ENCODE data around the gene NBEA.

- no peak for TF ChIP-seq EZH2 (IDR thresholded peaks at IDR 0.05; ENCODE audit: low read length, unreplicated experiment)
- no peak for TF ChIP-seq CTCF (conservative IDR thresholded peaks at IDR 0.05; ENCODE audit: low read depth, low read length)
- no peak for TF ChIP-seq EZH2phosphoT487 (IDR thresholded peaks at IDR 0.05; ENCODE audit: borderline replicate concordance, low read length)
These were observed 679.9 kb downstream of the NBEA start for GRCh38 chr13:35621989-35622388.
